OCI-LY3 (cell line): Measurements from ENCODE around the gene HES2.
"Not testable (repeated sequence)": the region's sequence is repeated elsewhere in the genome, so short reads cannot be mapped to it uniquely, and the experiment has no call there.

Experiments
- H2AFZ ChIP-seq: fragments of 200-600, 300-600 bp; shearing (Covaris generic); 2 replicates; pipeline ENCODE4 v1.6.0; 2014; ENCODE audit warnings: antibody characterized with exemption, low read depth, low read length
- H3K27ac ChIP-seq: fragments of 200-600, 300-600 bp; sonication (generic); 2 replicates; pipeline ENCODE4 v1.5.1; 2014; ENCODE audit warnings: mild to moderate bottlenecking, low read length, moderate library complexity, mixed read lengths
- H3K27me3 ChIP-seq: fragments of 200-600, 300-600 bp; sonication (generic); 2 replicates; pipeline ENCODE4 v1.6.1; 2014; ENCODE audit warnings: low read depth, low read length, mixed read lengths
- H3K36me3 ChIP-seq: fragments of 200-600, 300-600 bp; sonication (generic); replicated peaks from 2 replicates; pipeline ENCODE3; 2014; ENCODE audit warnings: low read depth, low read length, mixed read lengths
- H3K4me1 ChIP-seq: fragments of 300-600, 200-600 bp; sonication (generic); 2 replicates; pipeline ENCODE4 v1.6.1; 2014; ENCODE audit warnings: low read length, mixed read lengths
- H3K4me2 ChIP-seq: fragments of 200-600, 300-600 bp; sonication (generic); 2 replicates; pipeline ENCODE4 v1.6.1; 2014; ENCODE audit warnings: low read length, mixed read lengths
- H3K4me3 ChIP-seq: fragments of 300-600, 200-600 bp; sonication (generic); 2 replicates; pipeline ENCODE4 v1.5.1; 2014; ENCODE audit warnings: antibody characterized with exemption, mild to moderate bottlenecking, low read length, moderate library complexity
- H3K79me2 ChIP-seq: fragments of 300-600, 200-600 bp; shearing (Covaris generic); 2 replicates; pipeline ENCODE4 v1.6.1; 2014; ENCODE audit warnings: mild to moderate bottlenecking, low read length, mixed read lengths
- H3K9ac ChIP-seq: fragments of 300-600, 200-600 bp; shearing (Covaris generic); 2 replicates; pipeline ENCODE4 v1.6.0; 2014; ENCODE audit warnings: mild to moderate bottlenecking, low read length, moderate library complexity
- H3K9me3 ChIP-seq: fragments of 200-600, 300-600 bp; shearing (Covaris generic); 2 replicates; pipeline ENCODE4 v1.6.1; 2014; ENCODE audit warnings: low read length, mixed read lengths; ENCODE audit not compliant: insufficient read depth
- H4K20me1 ChIP-seq: fragments of 200-600, 300-600 bp; sonication (generic); 2 replicates; pipeline ENCODE4 v1.6.1; 2016; ENCODE audit warnings: low read length, mixed read lengths; ENCODE audit not compliant: insufficient read depth
- EZH2phosphoT487 ChIP-seq: fragments of 200-600 bp; shearing (Covaris generic); IDR thresholded peaks from 2 replicates; pipeline ENCODE4 v1.6.1; 2018; ENCODE audit warnings: antibody characterized with exemption, mixed run types, low read depth
- TF ChIP-seq, protein P1 (sequence below): fragments of 200-600, 300-600 bp; sonication (generic); IDR thresholded peaks from 2 replicates; pipeline ENCODE4 v1.5.1; 2014; ENCODE audit warnings: antibody characterized with exemption, low read length, low read depth

The HES2 gene

DNA sequence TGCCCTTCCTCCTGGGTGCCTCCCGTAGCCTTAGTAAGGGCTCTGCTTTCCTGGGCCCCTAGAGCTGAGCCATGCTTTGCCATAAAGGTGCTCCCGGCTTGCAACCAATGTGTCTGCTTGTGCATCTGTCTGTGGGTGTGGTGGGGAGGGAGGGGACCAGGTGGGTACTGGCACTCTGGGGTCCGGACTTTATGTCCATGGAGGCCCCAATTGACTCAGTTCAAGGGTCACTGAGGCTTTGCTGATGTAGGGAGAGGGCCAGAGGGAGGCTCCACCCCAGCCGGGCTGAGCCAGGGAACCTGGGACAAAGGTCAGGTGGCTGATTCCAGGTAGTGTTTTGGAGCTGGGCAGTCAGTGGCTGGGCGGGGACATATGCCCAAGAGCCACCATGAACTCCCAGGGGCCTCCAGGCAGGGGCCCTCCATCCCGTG is 31.2 kb upstream of the HES2 start:
- no peak for TF ChIP-seq EZH2phosphoT487
- TF ChIP-seq, protein P1, sequence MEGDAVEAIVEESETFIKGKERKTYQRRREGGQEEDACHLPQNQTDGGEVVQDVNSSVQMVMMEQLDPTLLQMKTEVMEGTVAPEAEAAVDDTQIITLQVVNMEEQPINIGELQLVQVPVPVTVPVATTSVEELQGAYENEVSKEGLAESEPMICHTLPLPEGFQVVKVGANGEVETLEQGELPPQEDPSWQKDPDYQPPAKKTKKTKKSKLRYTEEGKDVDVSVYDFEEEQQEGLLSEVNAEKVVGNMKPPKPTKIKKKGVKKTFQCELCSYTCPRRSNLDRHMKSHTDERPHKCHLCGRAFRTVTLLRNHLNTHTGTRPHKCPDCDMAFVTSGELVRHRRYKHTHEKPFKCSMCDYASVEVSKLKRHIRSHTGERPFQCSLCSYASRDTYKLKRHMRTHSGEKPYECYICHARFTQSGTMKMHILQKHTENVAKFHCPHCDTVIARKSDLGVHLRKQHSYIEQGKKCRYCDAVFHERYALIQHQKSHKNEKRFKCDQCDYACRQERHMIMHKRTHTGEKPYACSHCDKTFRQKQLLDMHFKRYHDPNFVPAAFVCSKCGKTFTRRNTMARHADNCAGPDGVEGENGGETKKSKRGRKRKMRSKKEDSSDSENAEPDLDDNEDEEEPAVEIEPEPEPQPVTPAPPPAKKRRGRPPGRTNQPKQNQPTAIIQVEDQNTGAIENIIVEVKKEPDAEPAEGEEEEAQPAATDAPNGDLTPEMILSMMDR = no peak
- no peak overlapping the region for H3K9ac ChIP-seq
- H3K4me3 ChIP-seq = no peak overlapping the region
- H3K4me2 ChIP-seq = no peak overlapping the region
- no peaks in the 10 kb centered on the region for H3K79me2 ChIP-seq
- no peaks in the 10 kb centered on the region for H3K4me1 ChIP-seq
- no peaks in the 10 kb centered on the region for H3K9me3 ChIP-seq
- H3K27me3 ChIP-seq = 0 out of 2 replicates have a peak, but pooled peaks cover 3% of the 10 kb centered on the region
- H4K20me1 ChIP-seq = no peaks in the 10 kb centered on the region
- no peak overlapping the region for H2AFZ ChIP-seq
- no peaks in the 10 kb centered on the region for H3K36me3 ChIP-seq
- no peak overlapping the region for H3K27ac ChIP-seq

DNA sequence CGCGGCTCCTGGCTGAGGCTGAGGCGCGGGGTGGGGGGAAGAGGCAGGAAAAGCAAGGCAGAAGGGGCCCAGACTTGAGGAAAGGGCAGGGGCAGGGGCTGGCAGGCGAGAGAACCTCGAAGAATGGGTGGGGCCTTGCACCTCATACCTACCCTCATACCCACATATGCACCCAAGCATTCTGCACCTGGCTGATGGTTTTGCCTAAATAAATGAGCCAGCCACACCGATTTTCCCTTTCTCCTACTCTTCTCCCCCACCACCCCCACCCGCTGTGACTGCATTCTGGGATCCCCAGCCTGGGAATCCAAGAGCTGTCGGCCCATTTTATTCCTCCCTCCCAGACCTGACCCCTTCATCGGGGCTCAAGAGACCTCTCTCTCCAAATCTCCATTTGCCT is 30.8 kb upstream of the HES2 start:
- not testable (repeated sequence) for H4K20me1 ChIP-seq, H3K9ac ChIP-seq, H3K9me3 ChIP-seq, H3K4me2 ChIP-seq, H3K79me2 ChIP-seq, H3K27ac ChIP-seq, H3K4me3 ChIP-seq, H3K27me3 ChIP-seq, H3K36me3 ChIP-seq, H3K4me1 ChIP-seq, H2AFZ ChIP-seq

DNA sequence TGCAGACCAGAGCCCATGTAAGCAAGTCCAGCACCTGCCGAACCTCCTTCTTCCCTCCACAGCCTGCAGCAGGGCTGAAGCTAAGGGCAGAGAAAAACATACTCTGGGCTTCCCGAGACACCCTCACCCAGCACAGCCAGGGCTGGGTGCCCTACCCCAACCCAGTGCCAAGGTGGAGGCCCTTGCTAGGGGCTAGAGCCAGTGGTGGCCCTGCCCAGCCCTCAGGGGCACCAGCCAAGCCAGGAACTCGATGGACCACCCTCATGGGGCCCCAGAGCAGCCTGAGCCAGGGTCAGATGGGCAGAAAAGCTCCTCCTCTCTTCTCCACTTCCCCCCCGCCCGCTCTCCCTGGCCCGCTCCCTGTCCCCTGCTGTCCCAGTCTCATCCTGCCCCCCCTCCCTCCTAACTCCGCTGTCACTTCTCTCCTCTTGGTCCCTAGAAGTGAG is 30.3 kb upstream of the HES2 start:
- no peaks in the 10 kb centered on the region for H3K79me2 ChIP-seq
- H4K20me1 ChIP-seq = no peaks in the 10 kb centered on the region
- H2AFZ ChIP-seq = no peak overlapping the region
- H3K36me3 ChIP-seq = no peaks in the 10 kb centered on the region
- no peak overlapping the region for H3K9ac ChIP-seq
- TF ChIP-seq EZH2phosphoT487 = no peak
- TF ChIP-seq, protein P1 = no peak
- no peaks in the 10 kb centered on the region for H3K4me1 ChIP-seq
- H3K4me3 ChIP-seq = no peak overlapping the region
- H3K9me3 ChIP-seq = no peaks in the 10 kb centered on the region
- H3K4me2 ChIP-seq = no peak overlapping the region
- 0 out of 2 replicates have a peak, but pooled peaks cover 3% of the 10 kb centered on the region for H3K27me3 ChIP-seq
- no peak overlapping the region for H3K27ac ChIP-seq

DNA sequence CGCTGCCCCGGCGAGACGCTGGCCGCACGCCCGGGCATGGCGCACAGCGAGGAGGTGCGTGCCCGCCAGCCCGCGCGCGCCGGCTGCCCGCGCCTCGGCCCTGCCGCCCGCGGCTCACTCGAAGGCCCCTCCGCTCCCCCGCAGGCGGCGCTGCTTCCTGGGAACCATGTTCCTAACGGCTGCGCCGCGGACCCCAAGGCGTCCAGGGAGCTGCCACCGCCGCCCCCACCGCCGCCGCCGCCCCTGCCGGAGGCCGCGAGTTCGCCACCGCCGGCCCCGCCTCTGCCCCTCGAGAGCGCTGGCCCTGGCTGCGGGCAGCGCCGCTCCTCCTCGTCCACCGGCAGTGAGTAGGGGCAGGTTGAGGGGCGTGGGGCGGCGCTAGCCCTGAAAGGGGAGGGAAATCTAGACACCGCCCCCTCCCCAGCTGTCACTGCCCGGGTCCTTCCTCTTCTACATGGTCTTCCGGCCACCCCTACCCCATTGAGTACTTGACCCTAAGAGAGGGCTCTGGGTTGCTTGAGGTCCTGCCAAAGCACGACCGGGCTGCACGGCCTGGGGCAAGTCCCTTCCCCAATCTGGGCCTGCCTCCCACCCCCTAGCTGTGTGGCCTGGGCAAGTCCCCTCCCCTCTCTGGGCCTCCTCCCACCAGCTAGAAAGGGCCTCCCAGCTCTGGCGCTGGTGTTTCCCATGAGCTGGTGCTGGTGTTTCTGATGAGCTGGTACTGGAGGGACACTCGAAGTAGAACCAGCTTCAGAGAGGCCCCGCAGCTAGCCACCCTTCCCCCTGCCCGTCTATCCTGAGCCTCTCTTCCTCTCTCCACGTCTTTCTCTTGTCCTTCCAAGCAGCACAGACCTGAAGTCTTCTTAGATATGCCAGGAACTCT is 29.3 kb upstream of the HES2 start:
- Histone ChIP-seq H2AFZ (no peak overlapping the region), H3K9ac (no peak overlapping the region), H3K27ac (no peak overlapping the region), H3K36me3 (no peaks in the 10 kb centered on the region), H3K4me3 (no peak overlapping the region), H3K4me2 (no peak overlapping the region), H3K79me2 (no peaks in the 10 kb centered on the region), H4K20me1 (no peaks in the 10 kb centered on the region), H3K27me3 (0 out of 2 replicates have a peak, but pooled peaks cover 3% of the 10 kb centered on the region), H3K4me1 (no peaks in the 10 kb centered on the region), H3K9me3 (no peaks in the 10 kb centered on the region)
- TF ChIP-seq EZH2phosphoT487 = no peak
- TF ChIP-seq, protein P1 = no peak
